NCI-H748 (cell line): ENCODE results near the gene PPP4R3B.
A peak's percentile ranks its signal among the peaks of the same experiment; 100 is the strongest.
"Not testable (repeated sequence)": the region's sequence is repeated elsewhere in the genome, so short reads cannot be mapped to it uniquely, and the experiment has no call there.

Experiments
- DNase-seq: peaks from one replicate; lab custom pipeline; 2025; ENCODE audit not compliant: unreplicated experiment; lab: John Stamatoyannopoulos, UW

The PPP4R3B gene

DNA sequence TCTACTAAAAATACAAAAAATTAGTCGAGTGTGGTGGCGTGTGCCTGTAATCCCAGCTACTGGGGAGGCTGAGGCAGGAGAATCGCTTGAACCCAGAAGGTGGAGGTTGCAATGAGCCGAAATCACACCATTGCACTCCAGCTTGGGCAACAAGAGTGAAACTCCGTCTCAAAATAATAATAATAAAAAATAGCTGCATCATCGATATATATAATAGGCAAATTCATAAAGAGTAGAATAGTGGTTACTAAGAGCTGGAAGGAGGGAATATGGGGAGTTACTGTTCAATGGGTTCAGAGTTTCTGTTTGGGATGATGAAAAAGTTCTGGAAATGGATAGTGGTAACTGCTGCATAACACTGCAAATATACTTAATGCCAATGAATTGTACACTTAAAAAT is 20.6 kb downstream of the PPP4R3B start:
- DNase-seq, result not testable (repeated sequence)

DNA sequence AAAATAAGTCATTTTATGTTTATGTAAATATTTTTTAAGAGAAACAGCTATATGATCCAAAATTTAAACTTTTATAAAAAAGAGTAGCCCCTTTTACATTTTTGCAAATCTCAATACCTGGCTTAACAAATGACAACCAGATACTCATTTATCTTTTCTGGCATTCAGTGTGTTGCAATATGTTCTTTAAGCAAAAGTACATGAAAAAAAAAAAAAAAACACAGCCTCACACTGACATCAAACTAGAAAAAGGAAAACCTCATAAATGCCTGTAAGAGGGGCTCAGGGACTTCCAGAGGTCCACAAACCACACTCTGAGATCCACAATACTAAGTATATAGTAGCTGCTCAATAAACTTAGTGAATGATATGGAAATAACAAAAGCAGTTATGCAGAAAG is 21.9 kb downstream of the PPP4R3B start:
- DNase-seq, result no peak

DNA sequence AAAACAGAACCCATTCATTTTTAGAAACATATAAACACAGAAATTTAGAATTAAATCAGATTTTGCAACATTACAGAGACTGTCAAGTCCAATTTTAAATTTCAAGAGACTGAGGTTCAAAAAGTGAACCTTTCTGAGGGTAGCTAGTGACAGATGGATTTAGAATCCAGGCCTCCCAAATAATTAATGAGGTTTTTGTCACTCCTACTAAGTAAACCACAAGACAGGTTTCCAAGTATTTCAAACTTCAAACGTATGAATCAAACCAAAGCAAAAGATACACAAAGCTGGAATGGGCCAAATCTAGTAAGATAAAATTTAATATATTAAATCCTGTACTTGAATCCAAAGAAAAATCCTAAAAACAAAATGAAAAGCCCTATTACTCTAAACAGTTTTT is 25.3 kb downstream of the PPP4R3B start:
- no peak for DNase-seq

DNA sequence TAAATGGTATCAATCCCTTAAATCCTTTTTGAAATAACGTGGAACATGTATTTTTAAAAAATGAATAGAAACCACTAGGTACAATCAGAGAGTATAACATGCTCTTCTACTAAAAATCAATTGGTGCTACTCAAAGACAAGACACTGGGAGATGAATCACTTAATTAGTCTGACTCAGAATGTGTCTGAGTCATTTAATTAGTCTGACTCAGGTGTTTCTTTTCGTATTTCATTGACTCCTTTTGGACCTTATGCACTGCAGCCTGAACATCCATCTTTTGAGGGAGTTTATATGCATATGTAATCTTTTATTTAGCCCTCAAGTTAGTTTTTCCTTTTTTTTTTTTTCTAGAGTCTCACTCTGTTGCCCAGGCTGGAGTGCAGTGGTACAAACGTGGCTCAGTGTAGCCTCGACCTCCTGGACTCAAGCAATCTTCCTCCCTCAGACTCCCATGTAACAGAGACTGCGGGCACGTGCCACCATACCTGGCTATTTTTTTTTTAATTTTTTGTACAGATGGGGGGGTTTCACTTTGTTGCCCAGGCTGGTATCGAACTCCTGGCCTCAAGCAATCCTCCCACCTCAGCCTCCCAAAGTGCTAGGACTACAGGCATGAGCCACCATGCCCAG is 26.5 kb downstream of the PPP4R3B start:
- no peak for DNase-seq

DNA sequence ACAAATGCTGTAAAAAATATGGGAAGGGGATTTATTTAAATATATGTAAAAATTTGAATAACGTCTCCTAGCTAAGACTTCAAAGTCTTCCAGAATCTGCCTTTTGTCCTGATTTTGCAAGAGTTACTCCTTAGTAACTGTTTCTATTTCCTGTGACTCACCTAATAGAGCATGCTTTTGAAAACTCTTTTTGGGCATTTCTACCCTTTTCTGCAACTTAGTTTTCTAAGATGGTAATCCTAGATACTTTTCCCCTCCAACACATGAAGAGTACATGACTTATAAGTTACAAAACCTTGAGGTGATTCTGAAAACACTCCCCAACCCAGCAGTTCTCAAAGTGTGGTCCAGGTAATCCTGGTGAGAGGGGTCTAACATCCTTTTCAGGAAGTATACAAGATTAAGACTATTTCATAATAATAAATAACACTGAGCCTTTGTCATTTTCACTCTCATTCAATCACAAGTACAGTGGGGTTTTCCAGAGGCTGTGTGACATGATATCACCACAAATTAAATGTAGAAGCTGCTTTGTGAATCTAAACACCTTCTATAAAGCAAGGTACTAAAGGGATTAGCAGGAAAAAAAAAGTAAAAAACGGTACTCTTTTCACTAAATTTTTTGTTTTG is 31.9 kb downstream of the PPP4R3B start:
- DNase-seq, result no peak

DNA sequence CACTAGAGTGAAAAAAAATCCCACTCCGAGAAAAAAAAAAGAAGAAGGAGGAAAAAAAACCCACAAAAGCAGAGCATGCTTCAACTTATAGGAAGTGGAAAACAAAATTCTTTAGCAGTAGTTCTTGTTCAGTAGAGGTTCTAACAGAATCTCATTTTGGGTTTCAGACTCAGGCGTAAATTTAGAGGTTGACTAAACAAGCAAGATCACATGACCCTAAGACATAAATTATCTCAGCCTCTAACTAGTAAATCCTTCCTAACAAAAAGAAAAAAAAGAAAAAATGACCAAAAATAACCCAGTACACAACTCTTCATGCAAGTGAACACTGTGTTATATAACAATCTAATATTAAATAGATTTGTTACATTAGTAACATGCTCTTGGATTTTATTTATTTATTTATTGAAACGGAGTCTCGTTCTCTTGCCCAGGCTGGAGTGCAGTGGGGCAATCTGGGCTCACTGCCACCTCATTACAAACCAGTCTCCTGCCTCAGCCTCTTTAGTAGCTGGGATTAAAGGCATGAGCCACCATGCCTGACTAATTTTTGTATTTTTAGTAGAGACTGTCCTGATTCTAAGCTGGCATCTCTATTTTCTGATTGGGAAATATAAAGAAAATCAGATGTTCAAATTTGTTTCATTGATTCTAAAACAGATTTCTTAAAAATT is 35.4 kb downstream of the PPP4R3B start:
- no peak for DNase-seq

DNA sequence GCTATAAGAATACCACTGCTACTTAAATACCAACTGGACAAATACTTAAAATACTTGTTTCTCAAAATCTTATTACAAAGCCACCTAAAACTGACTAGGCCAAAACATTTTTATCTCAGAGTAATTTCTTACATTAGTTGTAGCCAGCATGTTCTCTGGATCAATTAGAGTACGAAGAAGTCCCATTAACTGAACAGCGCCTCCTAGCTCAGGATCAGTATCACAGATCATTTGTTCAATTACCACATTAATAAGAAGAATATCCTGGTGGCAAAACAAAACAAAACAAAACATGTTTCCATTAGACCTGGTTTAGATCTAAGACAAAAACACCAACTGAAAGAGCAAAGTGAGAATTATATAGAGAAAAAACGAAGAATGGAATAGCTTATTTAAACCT is 36.0 kb downstream of the PPP4R3B start:
- peak; percentile 7 for DNase-seq

DNA sequence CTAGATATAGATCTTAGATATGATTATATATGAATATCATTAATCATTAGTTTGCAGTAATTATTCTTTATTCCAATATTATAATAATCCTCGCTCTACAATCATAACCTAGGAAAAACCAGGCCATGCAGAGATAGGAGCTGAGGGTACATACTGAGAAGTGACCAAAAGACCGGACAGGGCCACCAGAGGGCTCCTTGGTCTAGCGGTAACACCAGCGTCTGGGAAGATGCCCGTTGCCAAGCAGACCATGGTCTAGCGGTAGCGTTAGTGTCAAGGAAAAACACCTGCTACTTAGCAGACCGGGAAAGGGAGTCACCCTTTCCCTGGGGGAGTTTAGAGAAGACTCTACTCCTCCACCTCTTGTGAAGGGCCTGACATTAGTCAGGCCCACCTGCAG is 48.4 kb downstream of the PPP4R3B start:
- not testable (repeated sequence) for DNase-seq

DNA sequence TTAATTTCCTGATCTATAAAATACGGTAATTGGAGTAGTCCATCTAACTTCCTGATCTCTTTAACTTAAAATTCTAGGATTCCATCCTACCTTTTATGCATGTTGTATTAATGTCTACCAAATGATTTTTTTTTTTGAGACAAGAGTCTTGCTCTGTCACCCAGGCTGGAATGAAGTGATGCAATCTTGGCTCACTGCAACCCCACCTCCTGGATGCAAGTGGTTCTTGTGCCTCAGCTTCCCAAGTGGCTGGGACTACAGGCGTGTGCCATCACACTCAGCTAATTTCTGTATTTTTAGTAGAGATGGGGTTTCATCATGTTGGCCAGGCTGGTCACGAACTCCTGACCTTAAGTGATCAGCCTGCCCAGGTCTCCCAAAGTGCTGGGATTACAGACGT is 50.1 kb downstream of the PPP4R3B start:
- DNase-seq, result no peak

DNA sequence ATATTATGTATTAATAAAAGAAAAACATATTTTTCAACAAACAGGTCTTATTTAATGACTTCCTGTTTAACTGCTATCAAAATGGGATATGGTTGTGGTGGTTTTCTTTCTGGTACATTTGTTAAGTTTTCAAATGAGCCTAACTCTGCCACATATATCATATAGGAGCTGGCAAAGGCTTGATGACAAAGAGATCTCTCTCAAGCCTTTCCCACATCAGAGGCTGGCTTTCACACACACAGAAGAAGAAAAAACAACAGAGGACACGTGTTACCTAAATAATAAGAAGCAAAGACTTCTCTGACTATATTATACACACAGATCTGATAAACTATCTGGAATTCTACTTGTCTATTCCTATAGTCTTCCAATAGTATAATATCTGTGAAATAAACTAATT is 51.8 kb downstream of the PPP4R3B start:
- no peak for DNase-seq

DNA sequence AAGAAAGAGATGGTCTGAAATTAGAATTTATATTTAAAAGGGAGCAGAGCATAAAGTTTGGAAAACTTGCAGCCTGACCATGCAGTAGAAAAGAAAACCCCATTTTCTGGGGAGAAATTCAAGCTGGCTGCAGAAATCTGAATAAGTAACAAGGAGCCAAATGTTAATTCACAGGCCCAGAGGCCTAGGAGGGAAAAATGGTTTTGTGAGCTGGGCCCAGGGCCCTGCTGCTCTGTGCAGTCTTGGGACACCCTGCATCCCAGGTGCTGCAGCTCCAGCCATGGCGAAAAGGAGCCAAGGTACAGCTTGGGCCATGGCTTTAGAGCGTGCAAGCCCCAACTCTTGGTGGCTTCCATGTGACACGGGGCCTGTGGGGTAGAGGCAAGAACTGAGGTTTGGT is 56.6 kb downstream of the PPP4R3B start:
- no peak for DNase-seq

DNA sequence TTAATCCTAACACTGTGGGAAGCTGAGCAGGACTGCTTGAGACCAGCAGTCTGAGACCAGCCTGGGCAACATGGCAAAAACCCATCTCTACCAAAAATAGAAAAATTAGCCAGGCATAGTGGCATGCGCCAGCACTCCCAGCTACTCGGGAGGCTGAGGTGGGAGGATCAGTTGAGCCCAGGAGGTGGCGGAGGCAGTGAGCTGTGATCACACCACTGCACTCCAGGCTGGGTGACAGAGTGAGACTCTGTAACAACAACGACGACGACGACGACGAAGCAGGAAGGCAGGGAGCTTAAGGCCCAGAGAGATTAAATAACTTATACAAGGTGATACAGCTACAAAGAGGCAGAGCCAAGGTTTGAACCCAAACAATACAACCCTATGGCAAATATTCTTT is 60.6 kb downstream of the PPP4R3B start:
- no peak for DNase-seq

DNA sequence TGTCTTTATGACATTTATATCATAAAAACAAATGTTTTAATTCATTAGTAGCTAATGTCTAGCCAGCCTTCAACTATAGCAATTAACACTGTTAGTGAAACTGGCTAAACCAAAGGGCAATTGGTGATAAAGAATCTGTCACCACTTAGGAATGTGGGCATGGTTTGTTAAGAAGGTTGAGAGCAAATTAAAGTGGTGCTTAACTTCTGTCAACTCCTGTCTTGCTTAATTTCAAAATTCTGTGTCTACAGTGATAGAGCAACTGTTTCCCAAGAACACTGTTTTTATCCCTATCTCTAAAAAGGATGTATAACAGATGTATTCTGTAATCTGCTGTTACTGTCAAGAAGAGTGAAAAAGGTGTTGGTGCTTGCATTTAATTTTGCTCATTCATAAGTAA is 61.4 kb downstream of the PPP4R3B start:
- no peak for DNase-seq

DNA sequence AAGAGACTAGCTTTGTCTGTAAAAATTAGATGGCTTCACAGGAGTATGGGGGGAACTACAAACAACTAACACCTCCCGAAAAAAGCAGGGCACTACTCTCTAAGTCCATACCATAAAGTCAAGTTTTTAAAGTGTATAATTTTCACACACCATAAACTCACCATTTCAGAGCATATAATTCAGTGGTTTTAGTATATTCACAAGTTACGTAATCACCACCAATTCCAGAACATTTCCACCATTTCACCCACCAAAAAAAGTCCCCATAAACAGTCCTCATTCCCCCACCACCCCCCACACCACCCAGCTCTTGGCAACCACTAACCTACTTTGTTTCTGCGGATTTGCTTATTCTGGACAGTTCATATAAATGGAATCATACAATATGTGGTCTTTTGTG is 64.1 kb downstream of the PPP4R3B start:
- no peak for DNase-seq

DNA sequence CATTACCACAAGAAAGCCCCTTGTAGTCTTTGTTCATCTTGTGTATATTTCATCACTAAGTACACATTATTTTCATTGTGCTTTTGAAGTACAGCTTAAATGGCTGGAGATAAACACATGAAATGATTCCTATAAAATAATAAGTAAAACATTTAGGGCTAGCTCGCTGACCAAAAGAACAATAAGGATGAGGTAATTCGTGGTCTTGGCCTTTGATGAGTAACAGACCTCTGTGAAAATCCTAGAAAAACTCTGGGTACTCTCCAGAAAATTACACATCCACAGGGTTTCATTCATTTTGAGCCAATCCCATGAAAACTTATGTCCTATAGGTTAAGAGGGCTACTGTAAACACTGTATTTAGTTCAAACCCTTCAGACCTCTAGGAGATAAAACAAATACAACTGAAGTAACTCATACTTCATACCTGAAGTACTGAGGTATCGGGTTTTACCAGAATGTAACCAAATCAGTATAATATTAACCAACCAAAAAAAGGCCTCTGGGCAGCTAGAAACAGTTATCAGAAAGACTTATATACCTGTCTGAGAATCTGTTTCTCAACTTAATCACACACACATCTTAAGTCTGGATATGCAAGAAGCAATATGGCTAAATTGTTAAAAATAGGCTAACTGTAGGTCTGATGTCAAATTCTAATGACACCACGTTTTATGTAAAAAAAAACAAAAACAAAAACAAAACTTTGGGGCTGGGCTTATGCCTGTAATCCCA is 66.9 kb downstream of the PPP4R3B start:
- peak; percentile 24 for DNase-seq

DNA sequence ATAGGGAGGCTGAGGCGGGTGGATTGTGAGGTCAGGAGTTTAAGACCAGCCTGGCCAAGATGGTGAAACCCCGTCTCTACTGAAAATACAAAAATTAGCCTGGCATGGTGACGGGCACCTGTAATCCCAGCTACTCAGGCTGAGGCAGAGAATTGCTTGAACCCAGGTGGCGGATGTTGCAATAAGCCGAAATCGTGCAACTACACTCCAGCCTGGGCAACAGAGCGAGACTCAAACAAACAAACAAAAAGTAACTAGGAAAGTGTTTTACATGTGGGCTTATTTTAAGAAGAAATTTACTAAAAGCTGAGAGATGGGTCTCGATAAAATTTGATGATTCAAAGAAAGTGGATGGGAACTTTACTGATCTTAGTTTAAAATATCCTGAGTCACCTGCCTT is 69.7 kb downstream of the PPP4R3B start:
- not testable (repeated sequence) for DNase-seq

DNA sequence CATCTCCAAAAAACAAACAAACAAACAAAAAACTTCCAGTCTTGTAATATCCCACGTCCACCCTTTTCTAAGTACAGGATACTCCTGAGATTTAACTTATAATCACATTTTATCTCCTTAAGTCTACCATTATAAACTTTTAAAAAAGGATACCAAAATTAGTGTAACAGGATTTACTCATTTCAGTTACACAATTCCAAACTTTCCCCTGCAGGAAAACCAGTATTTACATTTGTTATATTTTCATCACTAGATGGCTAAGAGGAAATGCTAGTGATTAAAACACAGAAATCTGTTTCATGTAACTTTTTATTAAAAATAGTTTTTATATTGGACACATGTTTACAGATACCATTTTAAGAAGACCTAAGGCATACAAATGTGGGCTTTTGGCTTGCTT is 70.4 kb downstream of the PPP4R3B start:
- no peak for DNase-seq

DNA sequence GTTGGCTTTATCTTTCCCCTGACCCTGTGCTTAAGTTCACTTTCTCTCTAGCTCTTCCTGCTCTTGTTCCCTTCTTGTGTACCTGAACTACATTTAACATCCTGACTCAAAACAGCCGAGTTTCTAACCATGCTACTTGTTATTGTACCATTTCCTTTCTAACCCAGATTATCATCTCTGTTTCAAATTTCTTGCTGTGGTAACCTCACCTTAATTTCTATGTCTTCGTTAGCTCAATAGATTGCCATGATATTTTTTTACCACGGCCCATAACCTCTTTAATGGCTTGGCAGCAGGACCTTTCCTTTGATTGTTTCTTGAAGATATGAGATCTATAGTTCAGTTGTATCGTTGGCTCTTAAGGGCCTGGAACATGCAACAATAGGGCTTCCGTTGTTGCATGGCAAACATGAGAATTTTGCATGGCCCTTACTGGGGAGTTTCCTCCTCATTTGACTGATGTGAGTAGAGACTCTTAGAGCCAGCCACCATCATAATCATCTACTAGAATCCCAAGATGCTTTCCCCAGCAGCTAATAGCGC is 86.8 kb downstream of the PPP4R3B start:
- no peak for DNase-seq

DNA sequence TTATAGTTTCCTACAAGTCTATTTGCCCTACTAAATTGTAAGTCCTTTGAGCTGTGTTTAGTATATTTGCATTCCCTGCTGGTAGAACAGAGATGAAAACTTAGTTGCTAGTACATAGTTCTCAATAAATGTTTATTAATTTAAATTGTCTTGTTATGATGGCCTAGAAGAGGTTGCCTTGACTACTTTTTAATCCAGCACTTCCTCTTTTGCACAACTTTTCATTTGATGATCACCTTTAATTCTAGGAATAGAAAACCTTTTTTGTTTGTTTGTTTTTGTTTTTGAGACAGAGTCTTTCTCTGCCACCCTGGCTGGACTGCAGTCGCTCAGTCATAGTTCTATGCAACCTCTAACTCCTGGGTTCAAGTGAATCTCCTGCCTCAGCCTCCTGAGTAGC is 91.2 kb downstream of the PPP4R3B start:
- no peak for DNase-seq

DNA sequence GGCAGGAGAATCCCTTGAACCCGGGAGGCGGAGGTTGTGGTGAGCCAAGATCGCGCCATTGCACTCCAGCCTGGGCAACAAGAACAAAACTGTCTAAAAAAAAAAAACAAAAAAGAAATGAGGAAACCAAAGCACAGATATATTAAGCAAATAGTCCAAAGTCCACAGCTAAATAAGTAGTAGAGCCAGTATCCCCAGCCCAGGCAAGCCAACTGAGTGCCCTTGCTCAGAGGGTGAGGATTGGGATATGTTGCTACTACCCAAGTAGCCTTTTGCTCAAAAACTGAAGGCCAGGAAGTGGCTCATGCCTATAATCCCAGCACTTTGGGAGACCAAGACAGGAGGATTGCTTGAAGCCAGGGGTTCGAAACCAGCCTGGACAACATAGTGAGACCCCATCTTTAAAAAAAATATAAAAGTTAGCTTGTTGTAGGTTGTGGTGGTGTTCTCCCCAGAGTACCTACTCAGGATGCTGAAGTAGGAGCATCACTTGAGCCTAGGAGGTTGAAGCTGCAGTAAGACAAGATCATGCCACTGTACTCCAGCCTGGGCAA is 92.5 kb downstream of the PPP4R3B start:
- no peak for DNase-seq
